HUDEP-2 (cell line): ENCODE measurements around the gene APEX1.
"Not testable (repeated sequence)": the region's sequence is repeated elsewhere in the genome, so short reads cannot be mapped to it uniquely, and the experiment has no call there.

Experiments used
- DNase-seq, 76 experiments: peaks; one replicate each; lab custom pipeline; 2025; ENCODE audit not compliant: unreplicated experiment in 76 of 76; lab: John Stamatoyannopoulos, UW

Gene APEX1

GRCh38 chr14:20435582-20436362 is 19.3 kb upstream of the APEX1 start, which contains the start of gene KLHL33:
Gene KLHL33 (minus strand): TSS chr14:20436166. CDS start chr14:20435811, 355 bp downstream.
- DNase-seq, result no peak

- no peak for DNase-seq
Observed at GRCh38 chr14:20436363-20436755, 18.7 kb upstream of the APEX1 start.

- DNase-seq, result no peak
Observed at GRCh38 chr14:20438664-20439063, 16.4 kb upstream of the APEX1 start.

- DNase-seq, result no peak
Observed at GRCh38 chr14:20440465-20440864, 14.6 kb upstream of the APEX1 start.

- DNase-seq, result no peak
Observed at GRCh38 chr14:20440882-20441281, 14.1 kb upstream of the APEX1 start.

GRCh38 chr14:20441461-20441860 is 13.6 kb upstream of the APEX1 start:
- no peak for DNase-seq

- DNase-seq, result not testable (repeated sequence)
Observed at GRCh38 chr14:20443650-20444049, 11.4 kb upstream of the APEX1 start.

- no peak for DNase-seq
Observed at GRCh38 chr14:20446889-20447288, 8.1 kb upstream of the APEX1 start.

GRCh38 chr14:20452831-20453230 is 2.2 kb upstream of the APEX1 start:
- not testable (repeated sequence) for DNase-seq

- peak in 67 of 76 experiments; percentile 39 to 95 (median 84) for DNase-seq
Observed at GRCh38 chr14:20455355-20456300, 602 bp downstream of the APEX1 start.

- DNase-seq, result no peak
Observed at GRCh38 chr14:20456971-20457370, 1.9 kb downstream of the APEX1 start.

GRCh38 chr14:20458031-20458789 is 3.2 kb downstream of the APEX1 start:
- DNase-seq, result no peak

- DNase-seq, result peak in 2 of 76 experiments; percentile 19 to 32
Observed at GRCh38 chr14:20460458-20461224, 5.6 kb downstream of the APEX1 start.

GRCh38 chr14:20461225-20462141 is 6.5 kb downstream of the APEX1 start, which contains the start of gene PIP4P1:
Gene PIP4P1 (minus strand): TSS chr14:20461434. CDS start chr14:20461325, 109 bp downstream.
- peak in 75 of 76 experiments; percentile 68 to 100 (median 99) for DNase-seq

- no peak for DNase-seq
Observed at GRCh38 chr14:20468764-20469241, 13.8 kb downstream of the APEX1 start.

GRCh38 chr14:20469242-20469889 is 14.3 kb downstream of the APEX1 start, which contains the start of gene PNP:
Gene PNP (plus strand): TSS chr14:20469406. CDS start chr14:20469525, 119 bp downstream.
- DNase-seq, result peak in 74 of 76 experiments; percentile 25 to 93 (median 87)

- DNase-seq, result peak in 49 of 76 experiments; percentile 9 to 71 (median 39)
Observed at GRCh38 chr14:20469890-20470602, 15.0 kb downstream of the APEX1 start.
